Umbilical cord (tissue), 2 donors: ENCODE measurements around the gene POLA2. TPM values are rescaled to one million over a fixed set of nuclear protein-coding genes. Genes with fewer than 3 reads are reported as not detected.

ENCODE experiments used
- DNase-seq: peaks from one replicate; pipeline ENCODE4 v3.0.0-alpha.2; 2015; ENCODE audit warnings: low spot score
- total RNA-seq: library from RNA; depleted of rRNA; stranded (reverse); fragments of >200 nt; gene quantifications from one replicate; pipeline ENCODE4 v1.2.3, GENCODE V29; 2014; ENCODE audit warnings: low replicate concordance; ENCODE audit not compliant: insufficient read depth

Gene POLA2
- total RNA-seq, 1 donor from 2014 or later = 3.6 TPM

- no peak for DNase-seq
These were observed 24.9 kb downstream of the POLA2 start for GRCh38 chr11:65286686-65287085.

- no peak for DNase-seq
These were observed 25.8 kb downstream of the POLA2 start for GRCh38 chr11:65287601-65288000.

- DNase-seq = peak; percentile 52
These were observed 27.2 kb downstream of the POLA2 start for GRCh38 chr11:65288706-65289536.

- peak; percentile 93 for DNase-seq
These were observed 28.8 kb downstream of the POLA2 start for GRCh38 chr11:65290448-65291165.

- DNase-seq = peak; percentile 82
These were observed 29.9 kb downstream of the POLA2 start for GRCh38 chr11:65291613-65292012.

GRCh38 chr11:65292890-65293289 is 31.1 kb downstream of the POLA2 start:
- DNase-seq = no peak

GRCh38 chr11:65293909-65294381 is 32.2 kb downstream of the POLA2 start:
- DNase-seq = peak; percentile 46

- DNase-seq = no peak
These were observed 33.2 kb downstream of the POLA2 start for GRCh38 chr11:65295001-65295400.

GRCh38 chr11:65295571-65296341 is 34.0 kb downstream of the POLA2 start:
- no peak for DNase-seq

- DNase-seq = peak; percentile 64
These were observed 35.4 kb downstream of the POLA2 start for GRCh38 chr11:65297026-65297672.

- DNase-seq = peak; percentile 90
These were observed 36.4 kb downstream of the POLA2 start for GRCh38 chr11:65298131-65298535.

- DNase-seq = peak; percentile 92
These were observed 37.0 kb downstream of the POLA2 start for GRCh38 chr11:65298655-65299179.

GRCh38 chr11:65300621-65301275 is 39.0 kb downstream of the POLA2 start:
- no peak for DNase-seq

- peak; percentile 86 for DNase-seq
These were observed 39.9 kb downstream of the POLA2 start for GRCh38 chr11:65301491-65302329.

- DNase-seq = no peak
These were observed 41.8 kb downstream of the POLA2 start for GRCh38 chr11:65303555-65303954.

- DNase-seq = no peak
These were observed 42.3 kb downstream of the POLA2 start for GRCh38 chr11:65304110-65304509.

- DNase-seq = no peak
These were observed 42.9 kb downstream of the POLA2 start for GRCh38 chr11:65304613-65305012.

GRCh38 chr11:65305501-65306268 is 43.9 kb downstream of the POLA2 start:
- no peak for DNase-seq
